Measurements from ENCODE around the gene SLC18A3.

GRCh38 chr10:49610114-49610457, at the start of gene SLC18A3:
- no peak for TF ChIP-seq CTCF (IDR thresholded peaks at IDR 0.05)
- TF ChIP-seq EP300 (IDR thresholded peaks at IDR 0.05): no peak

Data from tibial nerve (tissue), 4 donors.